Panc1 (cell line): ENCODE data around the gene PTDSS2. TPM values are rescaled to one million over a fixed set of nuclear protein-coding genes. Genes with fewer than 3 reads are reported as not detected.

Source experiments
- ATAC-seq: fragments of 200-7000 bp; cut with Tn5 transposase; 2 replicates; pipeline ENCODE4 v1.9.1; 2020; ENCODE audit warnings: mild to moderate bottlenecking, moderate library complexity
- BruUV-seq: library from RNA; stranded (reverse); fragments of 400-500 nt; replicated peaks from 2 replicates; lab custom pipeline; 2021; lab: Mats Ljungman, UMichigan
- CTCF ChIA-PET: fragments of 300-600 bp; sonication (Branson Sonifier 250); formaldehyde crosslinking; loops from one replicate; lab custom pipeline; 2022; ENCODE audit warnings: antibody characterized with exemption; lab: Charles Lee
- POLR2A ChIA-PET: fragments of 300-600 bp; sonication (Branson Sonifier 250); formaldehyde crosslinking; loops from one replicate; lab custom pipeline; 2022; ENCODE audit warnings: antibody characterized with exemption; lab: Charles Lee
- DNase-seq: peaks from one replicate; pipeline ENCODE4 v3.0.0-alpha.2; 2010; ENCODE audit warnings: low read depth, low spot score
- H3K27ac ChIP-seq: 2 replicates; pipeline ENCODE4 v1.5.1; 2011; ENCODE audit warnings: mild to moderate bottlenecking, low read length, inconsistent platforms
- H3K27me3 ChIP-seq: fragments of 200-500 bp; sonication (Bioruptor generic); 2 replicates; pipeline ENCODE4 v1.6.0; 2014; ENCODE audit warnings: low read length, inconsistent platforms; ENCODE audit not compliant: control insufficient read depth, insufficient read depth
- H3K36me3 ChIP-seq: fragments of 200-500 bp; sonication (Bioruptor generic); 2 replicates; pipeline ENCODE4 v1.5.1; 2014; ENCODE audit warnings: inconsistent platforms, mild to moderate bottlenecking, low read length, moderate library complexity; ENCODE audit not compliant: control insufficient read depth, insufficient read depth
- H3K4me1 ChIP-seq: 2 replicates; pipeline ENCODE4 v1.5.1; 2011; ENCODE audit warnings: inconsistent platforms, mild to moderate bottlenecking, low read length, moderate library complexity; ENCODE audit not compliant: control insufficient read depth, insufficient read depth
- H3K4me3 ChIP-seq, 2 experiments: 2 replicates each; pipeline ENCODE4 v1.5.1; 2011 to 2012; ENCODE audit warnings: low read depth in 2 of 2, low read length in 2 of 2, mild to moderate bottlenecking in 2 of 2, inconsistent platforms in 1 of 2, moderate library complexity in 1 of 2
- H3K9me3 ChIP-seq: fragments of 200-500 bp; sonication (Bioruptor generic); 2 replicates; pipeline ENCODE4 v1.5.1; 2014; ENCODE audit warnings: low read depth, mild to moderate bottlenecking, inconsistent platforms, low read length, moderate library complexity; ENCODE audit not compliant: control insufficient read depth, insufficient read depth
- POLR2AphosphoS5 ChIP-seq: IDR thresholded peaks from 2 replicates; pipeline ENCODE4 v1.6.1; 2012; ENCODE audit warnings: mild to moderate bottlenecking, low read depth, low read length, moderate library complexity
- SIN3A ChIP-seq: IDR thresholded peaks from 2 replicates; pipeline ENCODE4 v1.6.1; 2012; ENCODE audit warnings: low read depth, mild to moderate bottlenecking, low read length, moderate library complexity, borderline replicate concordance; ENCODE audit not compliant: insufficient read depth
- TCF7L2 ChIP-seq: IDR thresholded peaks from 2 replicates; pipeline ENCODE4 v1.6.1; 2011; ENCODE audit warnings: mild to moderate bottlenecking, low read depth, low read length, inconsistent platforms
- in situ Hi-C: cut with HindIII; loops from 2 replicates; pipeline ENCODE4 v1.10.0; 2016; ENCODE audit warnings: low sequenced_read_pairs, low pct_unique_long_range_greater_than_20kb
- intact Hi-C: fragments of 100-400 bp; cut with micrococcal nuclease; formaldehyde crosslinking; loops from one replicate; pipeline ENCODE4 v1.10.0; 2022; ENCODE audit not compliant: unreplicated experiment
- total RNA-seq: library from RNA; stranded (reverse); gene quantifications from one replicate; pipeline ENCODE4 v1.2.1, GENCODE V29; 2021; ENCODE audit not compliant: unreplicated experiment
- TF ChIP-seq, protein P1 (sequence below), 2 experiments: IDR thresholded peaks; 2 replicates each; pipeline ENCODE4 v1.6.1; 2011 to 2012; ENCODE audit warnings: low read depth in 2 of 2, control low read depth in 1 of 2, low read length in 1 of 2, mild to moderate bottlenecking in 1 of 2, moderate library complexity in 1 of 2; ENCODE audit not compliant: insufficient read depth in 1 of 2
- TF ChIP-seq, protein P2 (sequence below): fragments of 450-650 bp; IDR thresholded peaks from 2 replicates; pipeline ENCODE4 v1.5.1; 2017; ENCODE audit warnings: mild to moderate bottlenecking

The PTDSS2 gene
- total RNA-seq, 1 experiment from 2014 or later: 103 TPM

DNA sequence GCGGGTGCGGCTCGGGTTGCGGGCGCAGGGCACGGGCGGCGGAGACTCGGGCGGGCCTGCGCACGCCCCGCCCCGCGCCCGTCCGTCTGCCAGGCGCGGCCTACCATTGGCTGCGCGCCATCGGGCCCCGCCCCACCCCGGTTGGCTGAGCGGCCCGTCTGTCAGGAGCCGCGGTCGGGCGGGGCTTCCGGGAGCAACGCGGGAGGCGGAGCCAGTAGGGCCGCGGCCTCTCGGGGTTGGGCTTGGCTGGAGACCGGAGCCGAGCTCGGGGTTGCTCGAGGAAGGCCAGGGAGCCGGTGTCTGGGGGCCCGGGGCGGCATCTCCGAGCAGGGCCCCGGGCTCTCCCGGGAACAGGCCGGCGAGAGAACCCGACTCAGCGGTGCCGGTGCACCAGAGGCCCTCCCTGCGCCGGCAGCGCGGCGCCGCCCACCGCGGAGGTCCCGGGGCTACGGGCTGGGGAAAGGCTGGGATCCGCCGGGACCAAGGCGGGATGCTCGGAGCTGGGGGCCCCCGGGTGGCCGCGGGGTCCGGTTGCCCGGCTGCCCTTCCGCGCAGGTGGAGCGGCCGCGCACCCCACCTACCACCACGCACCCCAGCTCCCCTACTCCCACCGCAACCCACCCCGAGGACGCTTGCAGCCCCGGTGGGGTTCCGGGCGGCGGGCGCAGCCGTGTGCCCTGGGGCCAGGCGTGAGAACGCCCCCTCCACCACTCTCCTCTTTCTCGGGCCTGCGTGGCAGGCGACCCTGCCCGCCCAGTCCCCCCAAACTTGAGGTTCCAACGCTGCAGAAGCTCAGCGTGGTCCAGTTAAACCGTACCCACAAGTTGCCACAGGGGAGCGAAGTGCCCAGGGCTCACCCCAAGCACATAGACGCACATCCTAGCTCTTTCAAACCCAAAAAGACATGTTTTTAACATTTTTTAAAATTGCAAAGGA lies 85.7 kb downstream of the PTDSS2 start, which contains the start of gene HRAS:
Gene HRAS (minus strand): TSS at position 58 of the 936 bp plus-strand sequence.
- intact Hi-C loops: no loop called here
- POLR2A ChIA-PET: interaction anchor here (0.6 to 1.0 kb wide), 3 partner anchors 17 to 169 kb away, joined by 3 to 11 read pairs (median 3); no protein-coding TSS in a partner anchor

DNA sequence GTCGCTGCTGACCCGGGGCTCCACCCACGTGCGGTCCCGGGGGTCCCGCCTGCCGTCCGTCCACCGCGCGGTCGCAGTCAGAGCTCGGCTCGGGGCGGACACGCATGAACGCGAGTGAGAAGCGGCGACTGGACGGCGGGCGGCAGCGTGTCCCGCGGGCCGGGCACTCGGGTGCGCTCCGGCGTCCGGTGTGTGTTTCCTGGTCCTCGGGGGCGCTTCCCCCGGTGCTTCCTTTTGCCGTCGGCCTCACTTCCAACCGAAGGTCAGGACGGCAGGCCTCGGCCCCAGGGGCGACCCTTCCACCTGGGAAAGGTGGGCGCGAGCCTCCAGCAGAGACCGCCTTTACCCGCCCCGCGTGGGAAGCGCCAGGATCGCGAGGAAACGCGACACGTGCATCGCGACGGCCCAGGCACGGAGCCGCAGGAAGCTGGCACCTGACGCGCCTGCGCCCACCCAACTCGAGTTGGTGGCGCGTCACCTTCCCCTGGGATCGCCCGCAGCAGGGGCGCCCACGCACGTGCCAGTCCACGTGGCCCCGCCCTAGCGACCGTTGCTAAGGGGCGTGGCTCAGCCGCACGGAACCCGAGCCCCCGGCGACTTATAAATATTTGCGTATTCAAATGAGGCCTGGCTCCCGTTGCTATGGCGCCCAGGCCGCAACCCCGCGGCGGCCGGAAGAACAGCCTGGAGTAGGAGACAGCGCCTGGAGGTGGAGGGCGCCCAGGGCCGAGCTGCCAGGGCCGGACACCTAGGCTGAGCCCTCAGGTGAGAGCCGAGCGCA lies 87.0 kb downstream of the PTDSS2 start, which contains the start of gene LRRC56:
Gene LRRC56 (plus strand): TSS at position 687 of the 781 bp plus-strand sequence. CDS start 3,158 bp downstream, outside the sequence.
- H3K36me3 ChIP-seq: peaks cover 3% of the 10 kb centered on the region; the same call in 1 of the 2 replicates
- no peaks in the 10 kb centered on the region for H3K27me3 ChIP-seq
- in situ Hi-C loops (no loop called here), intact Hi-C loops (no loop called here)
- H3K4me1 ChIP-seq: peaks cover 31% of the 10 kb centered on the region
- H3K4me3 ChIP-seq: peak within 1 kb of the TSS; percentile 69 to 84
- peak within 1 kb of the TSS; percentile 79 for H3K27ac ChIP-seq
- peak; percentile 63; the same call in 1 of the 2 replicates for TF ChIP-seq SIN3A
- no peak for TF ChIP-seq TCF7L2
- no TSS peak for BruUV-seq
- H3K9me3 ChIP-seq: no peaks in the 10 kb centered on the region
- peak; percentile 47 for DNase-seq
- CTCF ChIA-PET: interaction anchor here (0.6 to 0.7 kb wide), 2 partner anchors 140 to 1845 kb away, joined by 3 to 4 read pairs; no protein-coding TSS in a partner anchor
- peak; percentile 49 for ATAC-seq
- POLR2A ChIA-PET: no interaction called here

More for the DNA sequence above, 85.7 kb downstream of the PTDSS2 start, which contains the start of gene HRAS:
- Histone ChIP-seq H3K27me3 (no peaks in the 10 kb centered on the region), H3K9me3 (no peaks in the 10 kb centered on the region), H3K36me3 (peaks cover 3% of the 10 kb centered on the region; the same call in 1 of the 2 replicates), H3K27ac (peak within 1 kb of the TSS; percentile 79), H3K4me3 (peak within 1 kb of the TSS; percentile 69 to 90), H3K4me1 (peaks cover 35% of the 10 kb centered on the region)
- CTCF ChIA-PET: interaction anchor here (0.6 to 0.8 kb wide), 4 partner anchors 17 to 1847 kb away, joined by 3 to 4 read pairs (median 3); no protein-coding TSS in a partner anchor
- peak; percentile 68 for DNase-seq
- ATAC-seq: peak; percentile 83
- in situ Hi-C loops: no loop called here
- TF ChIP-seq, protein P1, sequence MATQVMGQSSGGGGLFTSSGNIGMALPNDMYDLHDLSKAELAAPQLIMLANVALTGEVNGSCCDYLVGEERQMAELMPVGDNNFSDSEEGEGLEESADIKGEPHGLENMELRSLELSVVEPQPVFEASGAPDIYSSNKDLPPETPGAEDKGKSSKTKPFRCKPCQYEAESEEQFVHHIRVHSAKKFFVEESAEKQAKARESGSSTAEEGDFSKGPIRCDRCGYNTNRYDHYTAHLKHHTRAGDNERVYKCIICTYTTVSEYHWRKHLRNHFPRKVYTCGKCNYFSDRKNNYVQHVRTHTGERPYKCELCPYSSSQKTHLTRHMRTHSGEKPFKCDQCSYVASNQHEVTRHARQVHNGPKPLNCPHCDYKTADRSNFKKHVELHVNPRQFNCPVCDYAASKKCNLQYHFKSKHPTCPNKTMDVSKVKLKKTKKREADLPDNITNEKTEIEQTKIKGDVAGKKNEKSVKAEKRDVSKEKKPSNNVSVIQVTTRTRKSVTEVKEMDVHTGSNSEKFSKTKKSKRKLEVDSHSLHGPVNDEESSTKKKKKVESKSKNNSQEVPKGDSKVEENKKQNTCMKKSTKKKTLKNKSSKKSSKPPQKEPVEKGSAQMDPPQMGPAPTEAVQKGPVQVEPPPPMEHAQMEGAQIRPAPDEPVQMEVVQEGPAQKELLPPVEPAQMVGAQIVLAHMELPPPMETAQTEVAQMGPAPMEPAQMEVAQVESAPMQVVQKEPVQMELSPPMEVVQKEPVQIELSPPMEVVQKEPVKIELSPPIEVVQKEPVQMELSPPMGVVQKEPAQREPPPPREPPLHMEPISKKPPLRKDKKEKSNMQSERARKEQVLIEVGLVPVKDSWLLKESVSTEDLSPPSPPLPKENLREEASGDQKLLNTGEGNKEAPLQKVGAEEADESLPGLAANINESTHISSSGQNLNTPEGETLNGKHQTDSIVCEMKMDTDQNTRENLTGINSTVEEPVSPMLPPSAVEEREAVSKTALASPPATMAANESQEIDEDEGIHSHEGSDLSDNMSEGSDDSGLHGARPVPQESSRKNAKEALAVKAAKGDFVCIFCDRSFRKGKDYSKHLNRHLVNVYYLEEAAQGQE (IDR thresholded peaks at IDR 0.05; ENCODE audit: insufficient read depth in 1 of 2, low read depth in 2 of 2, low read length in 1 of 2): 0 out of 4 replicates have a peak, but pooled peaks of 1 of the 2 experiments have one; percentile 41
- no peak for TF ChIP-seq TCF7L2
- TF ChIP-seq POLR2AphosphoS5: peak; percentile 89
- peak; percentile 73; the same call in 1 of the 2 replicates for TF ChIP-seq SIN3A
- TF ChIP-seq, protein P2, sequence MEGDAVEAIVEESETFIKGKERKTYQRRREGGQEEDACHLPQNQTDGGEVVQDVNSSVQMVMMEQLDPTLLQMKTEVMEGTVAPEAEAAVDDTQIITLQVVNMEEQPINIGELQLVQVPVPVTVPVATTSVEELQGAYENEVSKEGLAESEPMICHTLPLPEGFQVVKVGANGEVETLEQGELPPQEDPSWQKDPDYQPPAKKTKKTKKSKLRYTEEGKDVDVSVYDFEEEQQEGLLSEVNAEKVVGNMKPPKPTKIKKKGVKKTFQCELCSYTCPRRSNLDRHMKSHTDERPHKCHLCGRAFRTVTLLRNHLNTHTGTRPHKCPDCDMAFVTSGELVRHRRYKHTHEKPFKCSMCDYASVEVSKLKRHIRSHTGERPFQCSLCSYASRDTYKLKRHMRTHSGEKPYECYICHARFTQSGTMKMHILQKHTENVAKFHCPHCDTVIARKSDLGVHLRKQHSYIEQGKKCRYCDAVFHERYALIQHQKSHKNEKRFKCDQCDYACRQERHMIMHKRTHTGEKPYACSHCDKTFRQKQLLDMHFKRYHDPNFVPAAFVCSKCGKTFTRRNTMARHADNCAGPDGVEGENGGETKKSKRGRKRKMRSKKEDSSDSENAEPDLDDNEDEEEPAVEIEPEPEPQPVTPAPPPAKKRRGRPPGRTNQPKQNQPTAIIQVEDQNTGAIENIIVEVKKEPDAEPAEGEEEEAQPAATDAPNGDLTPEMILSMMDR: no peak
- no TSS peak for BruUV-seq
